ENCODE data around the gene NKX2-8.
"Not testable (repeated sequence)": the region's sequence is repeated elsewhere in the genome, so short reads cannot be mapped to it uniquely, and the experiment has no call there.

The NKX2-8 gene

GRCh38 chr14:36553656-36554260 is 28.7 kb downstream of the NKX2-8 start:
- Histone ChIP-seq H3K9me3 (ENCODE audit: severe bottlenecking) (no peaks in the 10 kb centered on the region), H3K36me3 (no peaks in the 10 kb centered on the region), H3K27ac (no peak overlapping the region), H3K27me3 (ENCODE audit: insufficient read depth, low read depth, severe bottlenecking) (peaks cover 74% of the 10 kb centered on the region), H3K4me3 (ENCODE audit: low read depth, low read length) (no peak overlapping the region)
- TF ChIP-seq CTCF (IDR thresholded peaks at IDR 0.05; ENCODE audit: low read depth, low read length), result peak; percentile 50; the same call in 1 of the 2 replicates
- peak; percentile 9 for DNase-seq

GRCh38 chr14:36550899-36551298 is 31.5 kb downstream of the NKX2-8 start:
- Histone ChIP-seq H3K27ac (no peak overlapping the region), H3K36me3 (no peaks in the 10 kb centered on the region), H3K4me3 (ENCODE audit: low read depth, low read length) (no peak overlapping the region), H3K9me3 (ENCODE audit: severe bottlenecking) (no peaks in the 10 kb centered on the region), H3K27me3 (ENCODE audit: insufficient read depth, low read depth, severe bottlenecking) (peaks cover 69% of the 10 kb centered on the region)
- no peak for TF ChIP-seq CTCF (IDR thresholded peaks at IDR 0.05; ENCODE audit: low read depth, low read length)
- no peak for DNase-seq

- H3K9me3 ChIP-seq (ENCODE audit: severe bottlenecking); DNase-seq; H3K36me3 ChIP-seq; H3K4me3 ChIP-seq (ENCODE audit: low read depth, low read length); H3K27ac ChIP-seq: not testable (repeated sequence)
- peaks cover 70% of the 10 kb centered on the region for H3K27me3 ChIP-seq (ENCODE audit: insufficient read depth, low read depth, severe bottlenecking)
Observed at GRCh38 chr14:36544280-36544679, 38.1 kb downstream of the NKX2-8 start.

- no peaks in the 10 kb centered on the region for H3K36me3 ChIP-seq
- H3K27me3 ChIP-seq (ENCODE audit: insufficient read depth, low read depth, severe bottlenecking), result peaks cover 54% of the 10 kb centered on the region
- no peak overlapping the region for H3K4me3 ChIP-seq (ENCODE audit: low read depth, low read length)
- TF ChIP-seq CTCF (IDR thresholded peaks at IDR 0.05; ENCODE audit: low read depth, low read length), result no peak
- no peaks in the 10 kb centered on the region for H3K9me3 ChIP-seq (ENCODE audit: severe bottlenecking)
- H3K27ac ChIP-seq, result no peak overlapping the region
- no peak for DNase-seq
Observed at GRCh38 chr14:36538051-36538450, 44.4 kb downstream of the NKX2-8 start.

Data from WERI-Rb-1 (cell line).